A549 (cell line): ENCODE data around the gene HMGN4.

Experiments used
- CEBPB ChIP-seq, 2 experiments: fragments of >200 bp in 1 of 2; sonication (Bioruptor Twin) in 1 of 2; formaldehyde crosslinking in 1 of 2; IDR thresholded peaks; 2 replicates each; pipeline ENCODE4 v1.6.1; 2012 to 2016
- CHD4 ChIP-seq: fragments of 200-600 bp; sonication (generic); IDR thresholded peaks from 2 replicates; pipeline ENCODE4 v1.6.1; 2016; ENCODE audit warnings: antibody characterized with exemption, mild to moderate bottlenecking, borderline replicate concordance
- CTCF ChIP-seq: fragments of >200 bp; sonication (Bioruptor Twin); formaldehyde crosslinking; IDR thresholded peaks from 3 replicates; pipeline ENCODE4 v1.5.1; 2016
- EP300 ChIP-seq, 2 experiments: fragments of >200 bp; sonication (Bioruptor Twin); formaldehyde crosslinking; IDR thresholded peaks; 2 replicates in 1 of 2; 3 replicates in 1 of 2; pipeline ENCODE4 v1.6.1; 2016 to 2017
- JUN ChIP-seq, 2 experiments: fragments of >200 bp; sonication (Bioruptor Twin); formaldehyde crosslinking; IDR thresholded peaks; 2 replicates in 1 of 2; 3 replicates in 1 of 2; pipeline ENCODE4 v1.6.1; 2016 to 2017
- KDM1A ChIP-seq: fragments of 200-600 bp; sonication (generic); IDR thresholded peaks from 2 replicates; pipeline ENCODE4 v1.6.1; 2016; ENCODE audit warnings: low read depth, mild to moderate bottlenecking
- KDM5A ChIP-seq: fragments of 200-600 bp; sonication (generic); IDR thresholded peaks from 2 replicates; pipeline ENCODE4 v1.6.1; 2016; ENCODE audit warnings: antibody characterized with exemption, mild to moderate bottlenecking
- MAFK ChIP-seq: fragments of 450-650 bp; IDR thresholded peaks from 2 replicates; pipeline ENCODE4 v1.6.1; 2014; ENCODE audit not compliant: partially characterized antibody
- MAZ ChIP-seq: fragments of 150-350 bp; IDR thresholded peaks from 2 replicates; pipeline ENCODE4 v1.6.1; 2014; ENCODE audit warnings: antibody characterized with exemption, low read depth, low read length, borderline replicate concordance
- PHF8 ChIP-seq: fragments of 200-600 bp; sonication (generic); IDR thresholded peaks from 2 replicates; pipeline ENCODE4 v1.6.1; 2016; ENCODE audit warnings: low read depth, mild to moderate bottlenecking, antibody characterized with exemption, moderate library complexity, borderline replicate concordance
- POLR2A ChIP-seq: IDR thresholded peaks from 2 replicates; pipeline ENCODE4 v1.6.1; 2012; ENCODE audit warnings: mild to moderate bottlenecking, low read length
- TF ChIP-seq, protein P1 (sequence below): fragments of 200-600 bp; sonication (generic); IDR thresholded peaks from 2 replicates; pipeline ENCODE4 v1.6.1; 2016; ENCODE audit warnings: antibody characterized with exemption, mild to moderate bottlenecking, moderate library complexity
- TF ChIP-seq, protein P2 (sequence below): IDR thresholded peaks from 2 replicates; pipeline ENCODE4 v1.6.1; 2012; ENCODE audit warnings: low read depth, borderline replicate concordance
- TF ChIP-seq, protein P3 (sequence below): fragments of 450-650 bp; IDR thresholded peaks from 2 replicates; pipeline ENCODE4 v1.6.1; 2014; ENCODE audit warnings: antibody characterized with exemption

DNA sequence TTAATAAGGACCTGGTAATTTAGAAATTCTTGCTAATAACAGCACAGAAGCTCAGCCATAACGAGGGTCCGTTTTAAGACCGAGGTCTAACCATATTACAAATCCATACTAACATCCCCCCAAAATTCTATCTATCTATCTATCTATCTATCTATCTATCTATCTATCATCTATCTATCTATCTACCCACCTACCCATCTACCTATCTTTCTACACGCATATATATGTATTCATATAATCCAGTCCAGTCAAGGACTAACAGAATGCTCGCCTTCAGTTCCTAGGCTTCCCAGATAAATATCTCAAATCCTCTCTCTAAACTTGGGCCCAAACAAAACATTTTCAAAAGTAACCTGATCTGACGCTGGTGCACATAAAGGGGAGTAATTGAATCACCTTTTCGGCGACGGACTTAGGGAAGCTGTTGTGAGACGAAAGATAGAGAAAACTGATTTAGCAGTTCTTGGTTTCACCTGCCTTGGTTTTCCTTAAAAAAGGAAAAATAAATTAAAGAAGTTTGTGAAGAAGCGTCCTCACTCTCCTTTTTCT is 14.5 kb downstream of the HMGN4 start:
- TF ChIP-seq CTCF (no peak), CEBPB (IDR thresholded peaks at IDR 0.05) (no peak), CHD4 (no peak), EP300 (IDR thresholded peaks at IDR 0.05) (no peak), POLR2A (no peak), MAZ (no peak), PHF8 (no peak), KDM1A (no peak), JUN (IDR thresholded peaks at IDR 0.05) (no peak), KDM5A (no peak), MAFK (no peak)
- TF ChIP-seq, protein P1, sequence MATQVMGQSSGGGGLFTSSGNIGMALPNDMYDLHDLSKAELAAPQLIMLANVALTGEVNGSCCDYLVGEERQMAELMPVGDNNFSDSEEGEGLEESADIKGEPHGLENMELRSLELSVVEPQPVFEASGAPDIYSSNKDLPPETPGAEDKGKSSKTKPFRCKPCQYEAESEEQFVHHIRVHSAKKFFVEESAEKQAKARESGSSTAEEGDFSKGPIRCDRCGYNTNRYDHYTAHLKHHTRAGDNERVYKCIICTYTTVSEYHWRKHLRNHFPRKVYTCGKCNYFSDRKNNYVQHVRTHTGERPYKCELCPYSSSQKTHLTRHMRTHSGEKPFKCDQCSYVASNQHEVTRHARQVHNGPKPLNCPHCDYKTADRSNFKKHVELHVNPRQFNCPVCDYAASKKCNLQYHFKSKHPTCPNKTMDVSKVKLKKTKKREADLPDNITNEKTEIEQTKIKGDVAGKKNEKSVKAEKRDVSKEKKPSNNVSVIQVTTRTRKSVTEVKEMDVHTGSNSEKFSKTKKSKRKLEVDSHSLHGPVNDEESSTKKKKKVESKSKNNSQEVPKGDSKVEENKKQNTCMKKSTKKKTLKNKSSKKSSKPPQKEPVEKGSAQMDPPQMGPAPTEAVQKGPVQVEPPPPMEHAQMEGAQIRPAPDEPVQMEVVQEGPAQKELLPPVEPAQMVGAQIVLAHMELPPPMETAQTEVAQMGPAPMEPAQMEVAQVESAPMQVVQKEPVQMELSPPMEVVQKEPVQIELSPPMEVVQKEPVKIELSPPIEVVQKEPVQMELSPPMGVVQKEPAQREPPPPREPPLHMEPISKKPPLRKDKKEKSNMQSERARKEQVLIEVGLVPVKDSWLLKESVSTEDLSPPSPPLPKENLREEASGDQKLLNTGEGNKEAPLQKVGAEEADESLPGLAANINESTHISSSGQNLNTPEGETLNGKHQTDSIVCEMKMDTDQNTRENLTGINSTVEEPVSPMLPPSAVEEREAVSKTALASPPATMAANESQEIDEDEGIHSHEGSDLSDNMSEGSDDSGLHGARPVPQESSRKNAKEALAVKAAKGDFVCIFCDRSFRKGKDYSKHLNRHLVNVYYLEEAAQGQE, result no peak
- TF ChIP-seq, protein P2, sequence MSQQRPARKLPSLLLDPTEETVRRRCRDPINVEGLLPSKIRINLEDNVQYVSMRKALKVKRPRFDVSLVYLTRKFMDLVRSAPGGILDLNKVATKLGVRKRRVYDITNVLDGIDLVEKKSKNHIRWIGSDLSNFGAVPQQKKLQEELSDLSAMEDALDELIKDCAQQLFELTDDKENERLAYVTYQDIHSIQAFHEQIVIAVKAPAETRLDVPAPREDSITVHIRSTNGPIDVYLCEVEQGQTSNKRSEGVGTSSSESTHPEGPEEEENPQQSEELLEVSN, result no peak
- TF ChIP-seq, protein P3, sequence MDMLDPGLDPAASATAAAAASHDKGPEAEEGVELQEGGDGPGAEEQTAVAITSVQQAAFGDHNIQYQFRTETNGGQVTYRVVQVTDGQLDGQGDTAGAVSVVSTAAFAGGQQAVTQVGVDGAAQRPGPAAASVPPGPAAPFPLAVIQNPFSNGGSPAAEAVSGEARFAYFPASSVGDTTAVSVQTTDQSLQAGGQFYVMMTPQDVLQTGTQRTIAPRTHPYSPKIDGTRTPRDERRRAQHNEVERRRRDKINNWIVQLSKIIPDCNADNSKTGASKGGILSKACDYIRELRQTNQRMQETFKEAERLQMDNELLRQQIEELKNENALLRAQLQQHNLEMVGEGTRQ, result no peak
